GM10248 (cell line): ENCODE results near the gene PTP4A2.

Experiments
- CTCF ChIA-PET: fragments of 300-600 bp; sonication (Branson Sonifier 250); formaldehyde crosslinking; extraction: SDS; loops from one replicate; lab custom pipeline; 2021; ENCODE audit warnings: antibody characterized with exemption; lab: Yijun Ruan, JAX
- POLR2A ChIA-PET: fragments of 350-650 bp; sonication (Branson Sonifier 250); formaldehyde crosslinking; extraction: SDS; loops from one replicate; lab custom pipeline; 2020; ENCODE audit warnings: antibody characterized with exemption; lab: Yijun Ruan, JAX
- DNase-seq: peaks from one replicate; pipeline ENCODE4 v3.0.0; 2012; ENCODE audit errors: extremely low spot score
- TF ChIP-seq, protein P1 (sequence below): IDR thresholded peaks from 2 replicates; pipeline ENCODE4 v1.5.1; 2012; ENCODE audit warnings: mild to moderate bottlenecking, low read depth; ENCODE audit errors: extremely low read depth, missing control alignments, control extremely low read depth

PTP4A2 gene

DNA sequence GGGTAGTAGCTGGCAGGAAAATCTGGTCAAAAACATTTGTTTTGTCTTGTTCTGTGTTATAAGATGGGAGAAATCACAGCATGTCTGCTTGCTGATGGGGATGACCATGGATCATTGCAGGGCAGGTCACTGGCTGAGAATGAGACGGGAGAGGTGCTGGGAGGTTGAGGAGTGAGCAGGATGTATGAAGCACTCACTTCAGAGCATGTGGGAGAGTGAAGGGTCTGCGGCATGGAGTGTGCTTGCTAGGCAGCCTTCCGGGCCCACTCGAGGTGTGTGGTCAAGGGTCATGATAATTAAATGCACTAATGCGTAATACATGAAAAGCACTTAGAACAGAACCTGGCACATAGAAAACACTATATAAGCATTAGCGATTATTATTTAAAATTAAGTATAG lies 80.3 kb downstream of the PTP4A2 start:
- DNase-seq: no peak
- ChIA-PET CTCF (interaction anchor here (1.4 kb wide), 1 partner anchor 56 kb away, joined by 3 read pairs; no protein-coding TSS in a partner anchor), POLR2A (no interaction called here)
- TF ChIP-seq, protein P1, sequence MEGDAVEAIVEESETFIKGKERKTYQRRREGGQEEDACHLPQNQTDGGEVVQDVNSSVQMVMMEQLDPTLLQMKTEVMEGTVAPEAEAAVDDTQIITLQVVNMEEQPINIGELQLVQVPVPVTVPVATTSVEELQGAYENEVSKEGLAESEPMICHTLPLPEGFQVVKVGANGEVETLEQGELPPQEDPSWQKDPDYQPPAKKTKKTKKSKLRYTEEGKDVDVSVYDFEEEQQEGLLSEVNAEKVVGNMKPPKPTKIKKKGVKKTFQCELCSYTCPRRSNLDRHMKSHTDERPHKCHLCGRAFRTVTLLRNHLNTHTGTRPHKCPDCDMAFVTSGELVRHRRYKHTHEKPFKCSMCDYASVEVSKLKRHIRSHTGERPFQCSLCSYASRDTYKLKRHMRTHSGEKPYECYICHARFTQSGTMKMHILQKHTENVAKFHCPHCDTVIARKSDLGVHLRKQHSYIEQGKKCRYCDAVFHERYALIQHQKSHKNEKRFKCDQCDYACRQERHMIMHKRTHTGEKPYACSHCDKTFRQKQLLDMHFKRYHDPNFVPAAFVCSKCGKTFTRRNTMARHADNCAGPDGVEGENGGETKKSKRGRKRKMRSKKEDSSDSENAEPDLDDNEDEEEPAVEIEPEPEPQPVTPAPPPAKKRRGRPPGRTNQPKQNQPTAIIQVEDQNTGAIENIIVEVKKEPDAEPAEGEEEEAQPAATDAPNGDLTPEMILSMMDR: no peak
